K562 (cell line): ENCODE results near the gene WWOX. TPM values are rescaled to one million over a fixed set of nuclear protein-coding genes. Genes with fewer than 3 reads are reported as not detected.

ENCODE experiments used
- ATAC-seq: fragments of 200-7000 bp; cut with Tn5 transposase; 3 replicates; pipeline ENCODE4 v1.9.1; 2020; ENCODE audit warnings: moderate library complexity
- BruUV-seq: library from RNA; stranded (reverse); fragments of 400-500 nt; replicated peaks from 2 replicates; lab custom pipeline; 2021; lab: Mats Ljungman, UMichigan
- CTCF ChIA-PET: fragments of 300-600 bp; formaldehyde crosslinking; extraction: SDS; loops from one replicate; lab custom pipeline; 2021; ENCODE audit warnings: low intra/inter-chr PET ratio; lab: Yijun Ruan, JAX
- POLR2A ChIA-PET: fragments of 300-600, 350-650 bp; sonication (Branson Sonifier 250); formaldehyde crosslinking; extraction: SDS; loops from one replicate; lab custom pipeline; 2021; ENCODE audit warnings: antibody characterized with exemption, inconsistent platforms; lab: Yijun Ruan, JAX
- DNase-seq, 4 experiments: peaks; one replicate each; pipeline versions ENCODE4 v3.0.0 to v3.0.0-alpha.2; 2011 to 2018; ENCODE audit warnings: low spot score in 3 of 4, mixed read lengths in 3 of 4; ENCODE audit errors: extremely low read depth in 1 of 4
- FAIRE-seq: peaks from 2 replicates; lab custom pipeline; 2011; peaks lifted over from hg19 to GRCh38; lab: Jason Lieb, UNC
- H2AFZ ChIP-seq: 2 replicates; pipeline ENCODE4 v1.6.0; 2011; ENCODE audit warnings: low read depth, low read length, control low read depth, inconsistent platforms
- H3K27ac ChIP-seq: fragments of 200-600 bp; 3 replicates; pipeline ENCODE4 v1.8.0; 2011; ENCODE audit warnings: low read depth, mild to moderate bottlenecking, control low read depth, inconsistent platforms, low read length, moderate library complexity, mixed read lengths; ENCODE audit errors: extremely low read depth
- H3K27me3 ChIP-seq, 2 experiments: fragments of 300-600 bp in 1 of 2; 2 replicates in 1 of 2; 3 replicates in 1 of 2; pipeline versions ENCODE4 v1.6.0 to v1.8.0; 2011; ENCODE audit warnings: inconsistent platforms in 2 of 2, low read length in 2 of 2, mild to moderate bottlenecking in 1 of 2, mixed read lengths in 1 of 2, moderate library complexity in 1 of 2; ENCODE audit not compliant: control insufficient read depth in 2 of 2, insufficient read depth in 2 of 2
- H3K36me3 ChIP-seq: fragments of 300-600 bp; 3 replicates; pipeline ENCODE4 v1.8.0; 2011; ENCODE audit warnings: mild to moderate bottlenecking, low read length, inconsistent platforms; ENCODE audit not compliant: control insufficient read depth, insufficient read depth
- H3K4me1 ChIP-seq, 2 experiments: fragments of 200-600 bp in 1 of 2; replicated peaks in 1 of 2; 2 replicates in 1 of 2; 3 replicates in 1 of 2; pipeline versions ENCODE4 v1.5.1 to v1.8.0; 2011; ENCODE audit warnings: inconsistent platforms in 2 of 2, low read length in 2 of 2, mild to moderate bottlenecking in 1 of 2, mixed read lengths in 1 of 2, moderate library complexity in 1 of 2; ENCODE audit not compliant: control insufficient read depth in 2 of 2, insufficient read depth in 2 of 2
- H3K4me2 ChIP-seq: 2 replicates; pipeline ENCODE4 v1.6.1; 2011; ENCODE audit warnings: low read length, control low read depth, inconsistent platforms, mixed read lengths; ENCODE audit not compliant: insufficient read depth
- H3K4me3 ChIP-seq: fragments of 200-600 bp; sonication (generic), shearing (Covaris generic); 2 replicates; pipeline ENCODE4 v1.5.1; 2016; ENCODE audit warnings: control low read depth, inconsistent platforms
- H3K79me2 ChIP-seq: fragments of 200-600 bp; 3 replicates; pipeline ENCODE4 v1.8.0; 2011; ENCODE audit warnings: low read length, inconsistent platforms; ENCODE audit not compliant: control insufficient read depth, insufficient read depth
- H3K9ac ChIP-seq, 2 experiments: 2 replicates each; pipeline versions ENCODE4 v1.6.0 to v1.6.1; 2011; ENCODE audit warnings: low read depth in 2 of 2, low read length in 2 of 2, control low read depth in 1 of 2, inconsistent platforms in 1 of 2, mild to moderate bottlenecking in 1 of 2, mixed read lengths in 1 of 2; ENCODE audit not compliant: insufficient read depth in 1 of 2
- H3K9me1 ChIP-seq: one replicate; pipeline ENCODE4 v1.6.0; 2011; ENCODE audit warnings: inconsistent platforms, mild to moderate bottlenecking, low read length, moderate library complexity; ENCODE audit not compliant: control insufficient read depth, insufficient read depth
- H3K9me3 ChIP-seq: replicated peaks from 2 replicates; pipeline ENCODE4 v1.5.1; 2011; ENCODE audit warnings: low read depth, low read length, inconsistent platforms; ENCODE audit not compliant: control insufficient read depth, insufficient read depth
- H4K20me1 ChIP-seq: replicated peaks from 2 replicates; pipeline ENCODE4 v1.6.1; 2011; ENCODE audit warnings: low read length, inconsistent platforms, mixed read lengths; ENCODE audit not compliant: control insufficient read depth, insufficient read depth
- ADNP ChIP-seq: fragments of 200-800 bp; sonication (Bioruptor generic); IDR thresholded peaks from 2 replicates; pipeline ENCODE4 v1.6.1; 2016; ENCODE audit warnings: missing genetic modification characterization, missing compliant biosample characterization
- EZH2 ChIP-seq: IDR thresholded peaks from 2 replicates; pipeline ENCODE4 v1.6.1; 2012; ENCODE audit warnings: low read depth, mild to moderate bottlenecking, inconsistent platforms, low read length, borderline replicate concordance
- FOXJ3 ChIP-seq: sonication (generic); formaldehyde crosslinking; IDR thresholded peaks from 2 replicates; pipeline ENCODE4 v1.4.0; 2020; ENCODE audit warnings: mild to moderate bottlenecking, missing genetic modification reagents
- HNRNPUL1 ChIP-seq: fragments of 200-400 bp; formaldehyde crosslinking; IDR thresholded peaks from 2 replicates; pipeline ENCODE4 v1.6.1; 2017; ENCODE audit warnings: low read length
- NFXL1 ChIP-seq: fragments of 450-650 bp; formaldehyde crosslinking; IDR thresholded peaks from 2 replicates; pipeline ENCODE4 v1.4.0; 2021; ENCODE audit warnings: mild to moderate bottlenecking
- PURB ChIP-seq: sonication (generic); formaldehyde crosslinking; IDR thresholded peaks from 2 replicates; pipeline ENCODE4 v1.9.0; 2021; ENCODE audit warnings: low read depth, mild to moderate bottlenecking, missing genetic modification reagents
- SETDB1 ChIP-seq: IDR thresholded peaks from one replicate; pipeline ENCODE4 v1.6.1; 2012; ENCODE audit warnings: low read length, control low read depth, inconsistent platforms
- ZFP36 ChIP-seq: fragments of 150-350 bp; IDR thresholded peaks from 2 replicates; pipeline ENCODE4 v1.6.1; 2018; ENCODE audit warnings: low read length, low read depth; ENCODE audit not compliant: partially characterized antibody
- ZNF197 ChIP-seq: fragments of 200-800 bp; sonication (Bioruptor generic); IDR thresholded peaks from 2 replicates; pipeline ENCODE4 v1.6.1; 2016; ENCODE audit warnings: low read depth, missing genetic modification characterization, missing compliant biosample characterization
- ZNF444 ChIP-seq: fragments of 250-450 bp; sonication (Bioruptor Pico); IDR thresholded peaks from 2 replicates; pipeline ENCODE4 v1.4.0; 2020; ENCODE audit warnings: mild to moderate bottlenecking, moderate library complexity
- WGBS: fragments of 100-300 bp; shearing (Covaris generic); methylation state at CpG from one replicate; pipeline ENCODE4 v1.1.6; 2016; ENCODE audit warnings: low coverage, mixed read lengths; ENCODE audit not compliant: insufficient coverage; ENCODE audit errors: missing lambda C conversion rate; 5-methylcytosine and 5-hydroxymethylcytosine counted together
- in situ Hi-C: fragments of 300-500 bp; cut with MboI; formaldehyde crosslinking; loops from 4 replicates; pipeline ENCODE4 v1.15.0; 2018; ENCODE audit warnings: inconsistent platforms, mixed read lengths
- intact Hi-C: fragments of 100-400 bp; cut with micrococcal nuclease; formaldehyde crosslinking; loops from 2 replicates; pipeline ENCODE4 v1.14.2; 2022
- polyA plus RNA-seq, 8 experiments: library from polyadenylated mRNA; depleted of rRNA in 4 of 8; stranded (reverse) in 5 of 8; unstranded in 3 of 8; fragments of >200 nt; fragmentation: Nextera tagmentation in 2 of 8; fragmentation: Illumina TruSeq in 1 of 8; extraction: Ambion mirVana in 2 of 8; extraction: Trizol in 1 of 8; gene quantifications; 2 replicates each; pipeline versions ENCODE4 v1.2.1 to v1.2.3, GENCODE V29; 2011 to 2014; ENCODE audit warnings: inconsistent platforms in 1 of 8, missing spikeins in 1 of 8
- total RNA-seq, 7 experiments: library from RNA; depleted of rRNA in 6 of 7; stranded (reverse); fragments of >200 nt in 6 of 7; fragmentation: Illumina TruSeq in 2 of 7; extraction: Trizol in 2 of 7; gene quantifications; 2 replicates each; pipeline versions ENCODE4 v1.2.1 to v1.2.3, GENCODE V29; 2011 to 2021; ENCODE audit warnings: low replicate concordance in 1 of 7
- TF ChIP-seq, protein P1 (sequence below): fragments of 250-450 bp; sonication (Bioruptor Pico); IDR thresholded peaks from 2 replicates; pipeline ENCODE4 v1.9.0; 2021; ENCODE audit warnings: mild to moderate bottlenecking, inconsistent platforms
- TF ChIP-seq, protein P2 (sequence below): sonication (generic); formaldehyde crosslinking; IDR thresholded peaks from 2 replicates; pipeline ENCODE4 v1.8.1; 2023; ENCODE audit warnings: mild to moderate bottlenecking, missing genetic modification reagents, moderate library complexity
- TF ChIP-seq, protein P3 (sequence below): fragments of 200-800 bp; sonication (Bioruptor generic); IDR thresholded peaks from 2 replicates; pipeline ENCODE4 v1.6.1; 2016; ENCODE audit warnings: missing genetic modification characterization, missing compliant biosample characterization

Gene WWOX
- total and polyA plus RNA-seq, 9 of the 15 experiments (the other 6 are each of a cell fraction or from before 2014, with no cell fraction given), result 1.6 to 22.7 (median 8.1) TPM

- Histone ChIP-seq H3K9me1 (no peaks in the 10 kb centered on the region), H3K79me2 (no peaks in the 10 kb centered on the region), H3K27ac (no peak overlapping the region), H3K4me3 (no peak overlapping the region), H3K27me3 (peaks cover 3 to 19% of the 10 kb centered on the region in 2 experiments; a peak in 1 of 5 replicates), H3K4me2 (no peak overlapping the region), H3K9me3 (no peaks in the 10 kb centered on the region), H3K9ac (no peak overlapping the region), H3K4me1 (no peaks in the 10 kb centered on the region), H2AFZ (no peak overlapping the region), H3K36me3 (no peaks in the 10 kb centered on the region), H4K20me1 (peaks cover 2% of the 10 kb centered on the region; the same call in 1 of the 2 replicates)
- ChIA-PET CTCF (no interaction called here), POLR2A (no interaction called here)
- intact Hi-C loops (no loop called here), in situ Hi-C loops (no loop called here)
- BruUV-seq, result no TSS peak
- DNase-seq (no peak), FAIRE-seq (no peak), ATAC-seq (no peak)
- WGBS, result 3% methylated on average over 16 of the region's 16 CpGs
- TF ChIP-seq HNRNPUL1 (no peak), PURB (CRISPR knock-in tag) (no peak), FOXJ3 (CRISPR knock-in tag) (no peak), ZNF197 (no peak), ZFP36 (no peak), SETDB1 (no peak), ZNF444 (CRISPR knock-in tag) (no peak), ADNP (tag) (no peak), EZH2 (no peak), NFXL1 (CRISPR knock-in tag) (no peak)
- TF ChIP-seq, protein P1, sequence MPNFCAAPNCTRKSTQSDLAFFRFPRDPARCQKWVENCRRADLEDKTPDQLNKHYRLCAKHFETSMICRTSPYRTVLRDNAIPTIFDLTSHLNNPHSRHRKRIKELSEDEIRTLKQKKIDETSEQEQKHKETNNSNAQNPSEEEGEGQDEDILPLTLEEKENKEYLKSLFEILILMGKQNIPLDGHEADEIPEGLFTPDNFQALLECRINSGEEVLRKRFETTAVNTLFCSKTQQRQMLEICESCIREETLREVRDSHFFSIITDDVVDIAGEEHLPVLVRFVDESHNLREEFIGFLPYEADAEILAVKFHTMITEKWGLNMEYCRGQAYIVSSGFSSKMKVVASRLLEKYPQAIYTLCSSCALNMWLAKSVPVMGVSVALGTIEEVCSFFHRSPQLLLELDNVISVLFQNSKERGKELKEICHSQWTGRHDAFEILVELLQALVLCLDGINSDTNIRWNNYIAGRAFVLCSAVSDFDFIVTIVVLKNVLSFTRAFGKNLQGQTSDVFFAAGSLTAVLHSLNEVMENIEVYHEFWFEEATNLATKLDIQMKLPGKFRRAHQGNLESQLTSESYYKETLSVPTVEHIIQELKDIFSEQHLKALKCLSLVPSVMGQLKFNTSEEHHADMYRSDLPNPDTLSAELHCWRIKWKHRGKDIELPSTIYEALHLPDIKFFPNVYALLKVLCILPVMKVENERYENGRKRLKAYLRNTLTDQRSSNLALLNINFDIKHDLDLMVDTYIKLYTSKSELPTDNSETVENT (CRISPR knock-in tag), result no peak
- TF ChIP-seq, protein P2, sequence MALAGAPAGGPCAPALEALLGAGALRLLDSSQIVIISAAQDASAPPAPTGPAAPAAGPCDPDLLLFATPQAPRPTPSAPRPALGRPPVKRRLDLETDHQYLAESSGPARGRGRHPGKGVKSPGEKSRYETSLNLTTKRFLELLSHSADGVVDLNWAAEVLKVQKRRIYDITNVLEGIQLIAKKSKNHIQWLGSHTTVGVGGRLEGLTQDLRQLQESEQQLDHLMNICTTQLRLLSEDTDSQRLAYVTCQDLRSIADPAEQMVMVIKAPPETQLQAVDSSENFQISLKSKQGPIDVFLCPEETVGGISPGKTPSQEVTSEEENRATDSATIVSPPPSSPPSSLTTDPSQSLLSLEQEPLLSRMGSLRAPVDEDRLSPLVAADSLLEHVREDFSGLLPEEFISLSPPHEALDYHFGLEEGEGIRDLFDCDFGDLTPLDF (CRISPR knock-in tag), result no peak
- TF ChIP-seq, protein P3, sequence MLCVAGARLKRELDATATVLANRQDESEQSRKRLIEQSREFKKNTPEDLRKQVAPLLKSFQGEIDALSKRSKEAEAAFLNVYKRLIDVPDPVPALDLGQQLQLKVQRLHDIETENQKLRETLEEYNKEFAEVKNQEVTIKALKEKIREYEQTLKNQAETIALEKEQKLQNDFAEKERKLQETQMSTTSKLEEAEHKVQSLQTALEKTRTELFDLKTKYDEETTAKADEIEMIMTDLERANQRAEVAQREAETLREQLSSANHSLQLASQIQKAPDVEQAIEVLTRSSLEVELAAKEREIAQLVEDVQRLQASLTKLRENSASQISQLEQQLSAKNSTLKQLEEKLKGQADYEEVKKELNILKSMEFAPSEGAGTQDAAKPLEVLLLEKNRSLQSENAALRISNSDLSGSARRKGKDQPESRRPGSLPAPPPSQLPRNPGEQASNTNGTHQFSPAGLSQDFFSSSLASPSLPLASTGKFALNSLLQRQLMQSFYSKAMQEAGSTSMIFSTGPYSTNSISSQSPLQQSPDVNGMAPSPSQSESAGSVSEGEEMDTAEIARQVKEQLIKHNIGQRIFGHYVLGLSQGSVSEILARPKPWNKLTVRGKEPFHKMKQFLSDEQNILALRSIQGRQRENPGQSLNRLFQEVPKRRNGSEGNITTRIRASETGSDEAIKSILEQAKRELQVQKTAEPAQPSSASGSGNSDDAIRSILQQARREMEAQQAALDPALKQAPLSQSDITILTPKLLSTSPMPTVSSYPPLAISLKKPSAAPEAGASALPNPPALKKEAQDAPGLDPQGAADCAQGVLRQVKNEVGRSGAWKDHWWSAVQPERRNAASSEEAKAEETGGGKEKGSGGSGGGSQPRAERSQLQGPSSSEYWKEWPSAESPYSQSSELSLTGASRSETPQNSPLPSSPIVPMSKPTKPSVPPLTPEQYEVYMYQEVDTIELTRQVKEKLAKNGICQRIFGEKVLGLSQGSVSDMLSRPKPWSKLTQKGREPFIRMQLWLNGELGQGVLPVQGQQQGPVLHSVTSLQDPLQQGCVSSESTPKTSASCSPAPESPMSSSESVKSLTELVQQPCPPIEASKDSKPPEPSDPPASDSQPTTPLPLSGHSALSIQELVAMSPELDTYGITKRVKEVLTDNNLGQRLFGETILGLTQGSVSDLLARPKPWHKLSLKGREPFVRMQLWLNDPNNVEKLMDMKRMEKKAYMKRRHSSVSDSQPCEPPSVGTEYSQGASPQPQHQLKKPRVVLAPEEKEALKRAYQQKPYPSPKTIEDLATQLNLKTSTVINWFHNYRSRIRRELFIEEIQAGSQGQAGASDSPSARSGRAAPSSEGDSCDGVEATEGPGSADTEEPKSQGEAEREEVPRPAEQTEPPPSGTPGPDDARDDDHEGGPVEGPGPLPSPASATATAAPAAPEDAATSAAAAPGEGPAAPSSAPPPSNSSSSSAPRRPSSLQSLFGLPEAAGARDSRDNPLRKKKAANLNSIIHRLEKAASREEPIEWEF, result no peak
Measured at GRCh38 chr16:78552106-78552675, 452.7 kb downstream of the WWOX start.
